OCI-LY7 (cell line): ENCODE data around the gene MEF2A. TPM values are rescaled to one million over a fixed set of nuclear protein-coding genes. Genes with fewer than 3 reads are reported as not detected.

Source experiments
- BruUV-seq: library from RNA; stranded (reverse); fragments of 400-500 nt; replicated peaks from 2 replicates; lab custom pipeline; 2021; lab: Mats Ljungman, UMichigan
- CTCF ChIA-PET: fragments of 300-600 bp; sonication (Branson Sonifier 250); formaldehyde crosslinking; loops from one replicate; lab custom pipeline; 2022; ENCODE audit warnings: antibody characterized with exemption; ENCODE audit not compliant: unreplicated experiment; lab: Charles Lee
- POLR2A ChIA-PET: fragments of 300-600 bp; sonication (Branson Sonifier 250); formaldehyde crosslinking; loops from one replicate; lab custom pipeline; 2022; ENCODE audit warnings: antibody characterized with exemption; lab: Charles Lee
- DNase-seq: peaks from one replicate; pipeline ENCODE4 v3.0.0-alpha.2; 2015; ENCODE audit warnings: low spot score
- H2AFZ ChIP-seq: fragments of 200-600 bp; sonication (generic), shearing (Covaris generic); 2 replicates; pipeline ENCODE4 v1.6.1; 2014; ENCODE audit warnings: mild to moderate bottlenecking, antibody characterized with exemption, low read length, moderate library complexity
- H3K27ac ChIP-seq: fragments of 200-600 bp; sonication (generic); 2 replicates; pipeline ENCODE4 v1.5.1; 2014; ENCODE audit warnings: mixed run types, low read depth, mild to moderate bottlenecking, moderate library complexity, low read length, inconsistent platforms; ENCODE audit not compliant: poor library complexity, severe bottlenecking
- H3K36me3 ChIP-seq: fragments of 200-600 bp; sonication (generic); 2 replicates; pipeline ENCODE4 v1.6.1; 2014; ENCODE audit warnings: mild to moderate bottlenecking, antibody characterized with exemption, low read length, moderate library complexity, mixed read lengths; ENCODE audit not compliant: insufficient read depth
- H3K4me1 ChIP-seq: fragments of 200-600 bp; sonication (generic); 2 replicates; pipeline ENCODE4 v1.5.1; 2014; ENCODE audit warnings: mild to moderate bottlenecking, low read length; ENCODE audit not compliant: insufficient read depth, poor library complexity, severe bottlenecking
- H3K4me2 ChIP-seq: fragments of 200-600 bp; sonication (generic); 2 replicates; pipeline ENCODE4 v1.6.1; 2014; ENCODE audit warnings: mild to moderate bottlenecking, low read length
- H3K4me3 ChIP-seq: fragments of 200-600 bp; sonication (generic); 2 replicates; pipeline ENCODE4 v1.5.1; 2014; ENCODE audit warnings: mild to moderate bottlenecking, low read depth, low read length; ENCODE audit not compliant: poor library complexity, severe bottlenecking
- H3K79me2 ChIP-seq: fragments of 200-600 bp; sonication (generic); 2 replicates; pipeline ENCODE4 v1.6.1; 2016; ENCODE audit warnings: low read depth, mild to moderate bottlenecking, low read length, moderate library complexity, mixed read lengths; ENCODE audit not compliant: insufficient read depth
- H3K9me2 ChIP-seq: fragments of 200-600 bp; sonication (generic); 2 replicates; pipeline ENCODE4 v1.6.1; 2016; ENCODE audit warnings: mild to moderate bottlenecking, low read length, mixed read lengths; ENCODE audit not compliant: insufficient read depth
- H3K9me3 ChIP-seq: fragments of 200-600 bp; sonication (generic); 2 replicates; pipeline ENCODE4 v1.6.1; 2014; ENCODE audit warnings: mild to moderate bottlenecking, mixed run types, low read length, mixed read lengths
- H4K20me1 ChIP-seq: fragments of 200-600 bp; sonication (generic); 2 replicates; pipeline ENCODE4 v1.6.1; 2014; ENCODE audit warnings: mild to moderate bottlenecking, antibody characterized with exemption, low read length, moderate library complexity, mixed read lengths; ENCODE audit not compliant: insufficient read depth
- EZH2phosphoT487 ChIP-seq: fragments of 200-600 bp; sonication (generic); IDR thresholded peaks from 2 replicates; pipeline ENCODE4 v1.6.1; 2018; ENCODE audit warnings: low read depth, borderline replicate concordance, mild to moderate bottlenecking, mixed run types, antibody characterized with exemption, low read length, moderate library complexity, mixed read lengths
- intact Hi-C: fragments of 100-400 bp; cut with micrococcal nuclease; formaldehyde crosslinking; loops from one replicate; pipeline ENCODE4 v1.10.0; 2022; ENCODE audit not compliant: unreplicated experiment
- total RNA-seq, 2 experiments: library from RNA; depleted of rRNA in 1 of 2; stranded (reverse); fragments of >200 nt in 1 of 2; shearing (Covaris generic) in 1 of 2; gene quantifications; 2 replicates each; pipeline ENCODE4 v1.2.3, GENCODE V29; 2014 to 2022
- TF ChIP-seq, protein P1 (sequence below): fragments of 200-600 bp; sonication (generic); conservative IDR thresholded peaks from 2 replicates; pipeline ENCODE4 v1.5.1; 2014; ENCODE audit warnings: mild to moderate bottlenecking, antibody characterized with exemption, low read length, moderate library complexity, mixed read lengths

The MEF2A gene
- total RNA-seq, 2 experiments from 2014 or later: 28.0 to 38.2 TPM

DNA sequence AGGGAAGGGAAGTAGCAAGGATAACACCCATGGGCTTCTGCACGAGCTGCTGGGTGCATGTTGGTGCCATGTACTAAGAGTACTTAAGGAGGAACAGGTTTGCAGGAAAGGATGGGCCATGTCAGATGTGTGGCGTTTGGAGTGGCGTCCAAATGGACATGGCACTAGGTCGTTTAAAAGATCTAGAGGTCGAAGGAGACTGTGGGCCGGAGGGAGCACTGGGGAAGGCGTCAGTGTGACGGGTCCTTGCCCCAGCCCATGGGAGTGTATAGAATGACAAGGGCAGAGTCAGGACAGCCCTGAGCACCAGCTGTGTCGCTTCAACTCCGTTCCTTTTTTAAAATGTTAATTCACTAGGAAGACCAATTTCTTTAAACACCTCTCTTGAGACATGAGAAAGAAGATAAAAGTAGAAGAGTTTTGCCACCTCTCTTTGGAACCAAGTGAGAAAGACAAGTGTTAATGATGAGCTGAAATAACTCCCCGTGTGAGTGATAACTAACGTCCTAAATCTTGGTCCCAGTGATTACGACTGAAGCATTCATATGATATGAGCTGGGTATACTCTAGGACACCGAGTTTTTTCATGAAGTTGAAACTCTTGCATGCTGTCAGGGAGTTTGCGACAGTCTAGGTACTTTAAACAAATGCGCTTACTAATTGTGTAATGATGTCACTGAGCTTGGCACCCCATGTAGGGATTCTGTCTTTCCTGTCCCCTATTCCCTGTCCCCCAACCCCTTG is 143.6 kb downstream of the MEF2A start:
- Histone ChIP-seq H3K27ac (no peak overlapping the region), H3K4me1 (no peaks in the 10 kb centered on the region), H3K4me3 (no peak overlapping the region), H3K36me3 (peaks cover 20% of the 10 kb centered on the region; the same call in 1 of the 2 replicates), H3K9me3 (no peaks in the 10 kb centered on the region), H3K4me2 (no peak overlapping the region), H3K79me2 (no peaks in the 10 kb centered on the region), H3K9me2 (no peaks in the 10 kb centered on the region), H4K20me1 (no peaks in the 10 kb centered on the region), H2AFZ (no peak overlapping the region)
- intact Hi-C loops: loop anchor here (10.0 kb wide), 2 partner anchors 195 to 305 kb away; no protein-coding TSS in a partner anchor
- ChIA-PET POLR2A (no interaction called here), CTCF (no interaction called here)
- no TSS peak for BruUV-seq
- TF ChIP-seq EZH2phosphoT487: no peak
- TF ChIP-seq, protein P1, sequence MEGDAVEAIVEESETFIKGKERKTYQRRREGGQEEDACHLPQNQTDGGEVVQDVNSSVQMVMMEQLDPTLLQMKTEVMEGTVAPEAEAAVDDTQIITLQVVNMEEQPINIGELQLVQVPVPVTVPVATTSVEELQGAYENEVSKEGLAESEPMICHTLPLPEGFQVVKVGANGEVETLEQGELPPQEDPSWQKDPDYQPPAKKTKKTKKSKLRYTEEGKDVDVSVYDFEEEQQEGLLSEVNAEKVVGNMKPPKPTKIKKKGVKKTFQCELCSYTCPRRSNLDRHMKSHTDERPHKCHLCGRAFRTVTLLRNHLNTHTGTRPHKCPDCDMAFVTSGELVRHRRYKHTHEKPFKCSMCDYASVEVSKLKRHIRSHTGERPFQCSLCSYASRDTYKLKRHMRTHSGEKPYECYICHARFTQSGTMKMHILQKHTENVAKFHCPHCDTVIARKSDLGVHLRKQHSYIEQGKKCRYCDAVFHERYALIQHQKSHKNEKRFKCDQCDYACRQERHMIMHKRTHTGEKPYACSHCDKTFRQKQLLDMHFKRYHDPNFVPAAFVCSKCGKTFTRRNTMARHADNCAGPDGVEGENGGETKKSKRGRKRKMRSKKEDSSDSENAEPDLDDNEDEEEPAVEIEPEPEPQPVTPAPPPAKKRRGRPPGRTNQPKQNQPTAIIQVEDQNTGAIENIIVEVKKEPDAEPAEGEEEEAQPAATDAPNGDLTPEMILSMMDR: no peak
- no peak for DNase-seq

DNA sequence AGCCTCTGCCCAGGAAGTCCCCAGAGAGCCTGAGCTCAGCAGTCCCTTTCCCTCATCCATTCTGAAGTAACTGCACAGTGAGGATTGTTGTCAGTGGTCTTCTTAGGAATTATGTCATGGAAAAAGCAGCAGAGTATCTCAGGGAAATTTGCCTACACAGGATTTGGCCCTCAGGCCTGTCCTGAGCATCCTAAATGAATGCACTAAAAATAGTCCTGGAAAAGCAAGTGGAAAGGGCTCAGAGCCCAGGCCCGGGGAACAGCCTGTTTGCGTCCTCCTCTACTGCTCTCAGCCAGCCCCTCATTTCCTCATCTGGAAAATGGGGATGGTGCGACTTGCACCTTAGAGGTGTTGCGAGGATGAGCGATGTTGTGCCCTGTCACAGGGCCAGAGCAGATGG is 145.8 kb downstream of the MEF2A start:
- Histone ChIP-seq H3K9me2 (no peaks in the 10 kb centered on the region), H3K9me3 (no peaks in the 10 kb centered on the region), H3K79me2 (no peaks in the 10 kb centered on the region), H3K4me1 (no peaks in the 10 kb centered on the region), H2AFZ (no peak overlapping the region), H3K36me3 (peaks cover 26% of the 10 kb centered on the region; the same call in 1 of the 2 replicates), H4K20me1 (no peaks in the 10 kb centered on the region), H3K27ac (no peak overlapping the region), H3K4me3 (no peak overlapping the region), H3K4me2 (no peak overlapping the region)
- no peak for DNase-seq
- no TSS peak for BruUV-seq
- ChIA-PET CTCF (no interaction called here), POLR2A (no interaction called here)
- intact Hi-C loops: no loop called here
- TF ChIP-seq EZH2phosphoT487: no peak
- TF ChIP-seq, protein P1: no peak

DNA sequence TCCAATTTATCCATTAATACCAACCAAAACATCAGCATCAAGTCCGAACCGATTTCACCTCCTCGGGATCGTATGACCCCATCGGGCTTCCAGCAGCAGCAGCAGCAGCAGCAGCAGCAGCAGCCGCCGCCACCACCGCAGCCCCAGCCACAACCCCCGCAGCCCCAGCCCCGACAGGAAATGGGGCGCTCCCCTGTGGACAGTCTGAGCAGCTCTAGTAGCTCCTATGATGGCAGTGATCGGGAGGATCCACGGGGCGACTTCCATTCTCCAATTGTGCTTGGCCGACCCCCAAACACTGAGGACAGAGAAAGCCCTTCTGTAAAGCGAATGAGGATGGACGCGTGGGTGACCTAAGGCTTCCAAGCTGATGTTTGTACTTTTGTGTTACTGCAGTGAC is 146.6 kb downstream of the MEF2A start:
- Histone ChIP-seq H3K79me2 (no peaks in the 10 kb centered on the region), H4K20me1 (no peaks in the 10 kb centered on the region), H3K27ac (no peak overlapping the region), H3K9me2 (no peaks in the 10 kb centered on the region), H3K36me3 (peaks cover 26% of the 10 kb centered on the region; the same call in 1 of the 2 replicates), H3K4me1 (no peaks in the 10 kb centered on the region), H3K9me3 (no peaks in the 10 kb centered on the region), H3K4me2 (no peak overlapping the region), H3K4me3 (no peak overlapping the region), H2AFZ (no peak overlapping the region)
- BruUV-seq: no TSS peak
- ChIA-PET CTCF (no interaction called here), POLR2A (interaction anchor here (1.0 kb wide), 1 partner anchor 462 kb away, joined by 3 read pairs; the partner anchor contains the start of gene LRRC28)
- DNase-seq: no peak
- intact Hi-C loops: no loop called here
- TF ChIP-seq EZH2phosphoT487: no peak
- TF ChIP-seq, protein P1: peak; percentile 27; the same call in 1 of the 2 replicates
